Kasumi-1 (cell line): ENCODE measurements around the gene OR2AT4.
"Not testable (repeated sequence)": the region's sequence is repeated elsewhere in the genome, so short reads cannot be mapped to it uniquely, and the experiment has no call there.

Experiments used
- DNase-seq, 2 experiments: peaks; one replicate each; lab custom pipeline; 2025; lab: John Stamatoyannopoulos, UW

Gene OR2AT4

GRCh38 chr11:75068559-75068958, 28.1 kb downstream of the OR2AT4 start:
- no peak for DNase-seq

- DNase-seq: no peak
Measured at GRCh38 chr11:75066061-75066460, 30.6 kb downstream of the OR2AT4 start.

- no peak for DNase-seq
Measured at GRCh38 chr11:75063741-75064314, 32.8 kb downstream of the OR2AT4 start.

- no peak for DNase-seq
Measured at GRCh38 chr11:75059299-75059698, 37.4 kb downstream of the OR2AT4 start.

GRCh38 chr11:75056814-75057213, 39.9 kb downstream of the OR2AT4 start:
- DNase-seq: no peak

- DNase-seq: no peak
Measured at GRCh38 chr11:75055511-75055910, 41.2 kb downstream of the OR2AT4 start.

- no peak for DNase-seq
Measured at GRCh38 chr11:75052457-75052856, 44.2 kb downstream of the OR2AT4 start.

- DNase-seq: peak; percentile 16 to 43
Measured at GRCh38 chr11:75051043-75051442, 45.6 kb downstream of the OR2AT4 start.

- DNase-seq: no peak
Measured at GRCh38 chr11:75050516-75050915, 46.2 kb downstream of the OR2AT4 start.

GRCh38 chr11:75049501-75050266, 47.0 kb downstream of the OR2AT4 start:
- DNase-seq: not testable (repeated sequence)

GRCh38 chr11:75047191-75047590, 49.5 kb downstream of the OR2AT4 start:
- DNase-seq: no peak

- DNase-seq: not testable (repeated sequence)
Measured at GRCh38 chr11:75046668-75047067, 50.0 kb downstream of the OR2AT4 start.

GRCh38 chr11:75044381-75045170, 52.1 kb downstream of the OR2AT4 start:
- not testable (repeated sequence) for DNase-seq

GRCh38 chr11:75041821-75042220, 54.9 kb downstream of the OR2AT4 start:
- not testable (repeated sequence) for DNase-seq

GRCh38 chr11:75041263-75041662, 55.4 kb downstream of the OR2AT4 start:
- DNase-seq: no peak

- no peak for DNase-seq
Measured at GRCh38 chr11:75040167-75040770, 56.4 kb downstream of the OR2AT4 start.

GRCh38 chr11:75035911-75036565, 60.6 kb downstream of the OR2AT4 start:
- no peak for DNase-seq

GRCh38 chr11:75035256-75035655, 61.4 kb downstream of the OR2AT4 start:
- no peak for DNase-seq

- no peak for DNase-seq
Measured at GRCh38 chr11:75033916-75034315, 62.8 kb downstream of the OR2AT4 start.

- no peak for DNase-seq
Measured at GRCh38 chr11:75032550-75032935, 64.1 kb downstream of the OR2AT4 start.

GRCh38 chr11:75031771-75032549, 64.7 kb downstream of the OR2AT4 start:
- peak; percentile 64 to 68 for DNase-seq
